Measurements from ENCODE around the gene TNFAIP2.
"Not testable (repeated sequence)": the region's sequence is repeated elsewhere in the genome, so short reads cannot be mapped to it uniquely, and the experiment has no call there.

The TNFAIP2 gene

DNA sequence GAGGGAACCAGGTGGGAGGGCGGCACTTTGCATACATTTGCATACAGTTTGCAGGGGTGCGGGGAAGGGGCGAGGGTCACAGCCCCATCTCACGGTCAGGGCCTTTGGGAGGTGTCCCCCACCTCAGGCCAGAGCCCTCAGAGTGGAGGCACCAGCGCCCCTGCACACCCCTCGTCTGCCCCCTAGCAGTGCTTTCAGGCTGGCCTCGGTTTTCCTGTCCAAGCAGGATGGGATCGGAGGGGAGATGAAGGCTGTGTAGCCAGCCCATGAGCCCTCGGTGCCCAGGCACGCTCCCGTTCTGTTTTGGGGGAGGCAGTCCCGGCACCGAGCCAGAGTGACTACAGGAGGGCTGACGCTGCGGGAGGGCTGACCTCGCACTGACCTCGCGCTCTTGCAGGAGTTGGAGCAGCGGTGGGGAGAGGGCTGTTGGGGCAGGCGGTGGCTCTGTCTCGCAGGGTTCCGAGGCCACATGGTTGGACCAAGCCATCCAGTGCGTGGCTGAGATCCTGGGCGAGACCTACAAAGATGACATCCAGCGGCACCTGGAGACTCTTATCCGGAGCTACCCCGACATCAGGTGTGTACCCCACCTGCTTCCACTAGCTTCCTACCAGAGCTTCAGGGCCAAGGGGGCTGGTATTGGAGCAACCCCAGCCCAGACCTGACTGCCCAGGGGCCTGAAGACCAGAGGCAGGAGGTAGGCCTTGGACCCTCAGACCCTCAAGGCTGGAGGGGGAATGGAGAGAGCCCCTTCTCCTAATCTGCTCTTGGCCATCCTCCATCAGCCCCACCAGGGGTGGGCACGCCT, 15.1 kb upstream of the TNFAIP2 start:
- no peak for DNase-seq

DNA sequence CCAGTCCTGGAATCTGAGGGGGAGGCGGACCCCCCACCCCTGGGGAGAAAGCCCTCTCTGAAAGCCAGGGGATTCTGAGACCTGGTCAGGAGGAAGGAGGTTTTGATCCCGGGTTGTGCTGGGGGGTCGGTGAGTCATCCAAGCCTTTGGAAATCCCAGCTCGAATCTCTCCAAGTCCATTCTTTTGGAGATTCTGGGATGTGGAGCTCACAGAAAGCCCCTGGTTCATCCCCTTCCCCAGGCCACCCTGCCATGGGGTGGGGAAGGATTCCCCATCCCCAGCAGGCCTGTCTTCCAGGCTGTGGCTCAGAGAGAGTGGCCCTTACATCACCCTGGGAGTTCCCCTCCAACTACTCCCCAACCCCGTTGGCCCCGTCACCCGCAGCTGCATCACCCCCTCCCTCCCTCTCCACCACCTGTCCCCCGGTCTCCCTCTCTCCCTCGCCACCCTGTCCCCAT, 14.5 kb upstream of the TNFAIP2 start:
- no peak for DNase-seq

DNA sequence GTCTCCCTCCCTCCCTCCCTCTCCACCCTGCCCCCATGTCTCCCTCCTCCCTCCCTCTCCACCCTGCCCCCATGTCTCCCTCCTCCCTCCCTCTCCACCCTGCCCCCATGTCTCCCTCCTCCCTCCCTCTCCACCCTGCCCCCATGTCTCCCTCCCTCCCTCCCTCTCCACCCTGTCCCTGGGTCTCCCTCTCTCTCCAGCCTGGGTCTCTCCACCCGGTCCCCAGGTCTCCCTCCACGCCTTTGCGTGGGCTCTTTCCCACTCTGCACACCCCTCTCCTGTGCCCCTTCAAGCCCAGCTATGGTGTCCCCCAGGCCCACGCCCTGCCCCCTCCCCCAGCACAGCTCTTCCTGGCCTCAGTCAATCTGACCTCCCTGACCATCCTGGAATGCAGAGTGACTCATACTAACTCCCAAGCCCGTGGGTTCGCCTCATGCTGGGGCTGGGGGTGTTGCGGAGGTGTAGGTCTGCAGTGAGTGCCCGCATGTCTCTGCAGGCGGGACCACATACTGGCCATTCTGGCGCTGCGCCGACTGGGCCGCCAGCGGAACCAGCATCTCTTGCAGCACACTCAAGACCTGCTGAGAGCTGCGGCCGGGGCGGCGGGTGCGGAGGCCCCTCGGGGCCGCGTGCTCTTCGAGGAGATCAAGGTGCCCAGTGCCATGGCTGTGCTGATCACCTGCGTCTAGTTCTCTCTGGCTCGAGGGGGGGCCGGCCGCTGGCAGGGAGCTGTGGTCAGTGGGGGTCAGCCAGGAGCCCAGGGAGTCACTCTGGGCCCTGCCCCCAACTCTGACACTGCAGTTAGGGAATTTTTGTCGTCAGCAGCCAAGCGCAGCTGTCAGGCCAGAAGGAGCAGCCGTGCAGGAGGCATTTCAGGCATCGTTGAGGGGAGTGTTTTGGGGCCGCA, 13.5 kb upstream of the TNFAIP2 start:
- DNase-seq: peak; percentile 81

DNA sequence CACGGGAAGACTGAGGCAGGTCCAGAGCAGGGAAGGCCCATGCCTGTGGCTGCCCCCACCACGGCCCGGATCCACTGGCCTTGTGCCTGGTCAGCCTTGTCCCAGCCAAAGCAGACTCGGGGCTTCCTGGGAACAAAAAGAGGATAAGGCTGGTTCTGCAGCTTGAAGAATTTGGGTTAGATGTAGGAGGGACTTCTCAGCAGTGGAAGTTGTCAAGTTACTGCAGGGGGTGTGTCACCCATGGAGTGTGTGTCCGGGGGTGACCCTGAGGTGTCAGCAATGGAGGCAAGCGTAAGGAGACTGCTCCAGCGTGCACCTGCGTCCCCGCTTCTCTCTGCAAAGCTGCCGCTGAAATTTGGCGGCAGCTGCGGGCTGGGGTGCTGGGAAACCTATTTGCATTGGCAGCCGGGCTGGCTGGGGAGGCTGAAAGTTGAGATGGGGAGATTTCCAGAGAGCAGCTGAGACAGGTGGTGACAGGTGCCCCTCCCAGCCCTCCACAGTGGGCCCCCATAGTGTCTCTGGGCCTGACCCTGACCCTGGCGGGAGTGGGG, 12.5 kb upstream of the TNFAIP2 start:
- DNase-seq: no peak

DNA sequence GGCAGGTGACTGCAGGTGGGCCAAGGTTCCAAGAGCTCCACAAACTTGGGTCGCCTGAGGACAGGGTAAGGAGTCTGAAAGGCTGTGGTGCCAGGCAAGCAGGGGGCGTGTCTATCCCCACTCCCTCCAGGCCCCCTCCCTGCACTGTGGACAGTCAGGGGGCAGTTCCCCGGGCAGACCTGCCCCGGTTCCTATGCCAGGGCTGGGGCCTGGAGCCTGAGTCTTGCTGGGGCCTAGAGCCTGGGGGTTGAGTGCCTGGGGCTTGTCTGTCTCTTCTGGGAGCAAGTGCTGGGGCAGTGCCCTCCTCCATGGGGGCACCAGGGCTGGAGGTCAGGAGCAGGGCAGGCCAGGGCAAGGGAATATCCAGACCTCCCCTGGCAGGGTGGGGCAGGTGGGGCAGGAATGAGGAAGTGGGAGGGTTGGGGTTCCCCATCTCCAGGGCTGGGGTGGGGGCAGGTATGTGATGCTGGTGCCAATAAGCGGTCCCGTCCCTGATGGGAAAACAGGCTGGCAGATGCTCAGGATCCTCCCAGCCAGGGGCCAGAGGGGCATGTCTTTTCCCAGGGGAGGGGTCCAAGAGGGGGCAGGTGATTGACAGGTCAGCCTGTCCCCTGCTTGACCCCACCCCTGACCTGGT, 11.9 kb upstream of the TNFAIP2 start:
- no peak for DNase-seq

DNA sequence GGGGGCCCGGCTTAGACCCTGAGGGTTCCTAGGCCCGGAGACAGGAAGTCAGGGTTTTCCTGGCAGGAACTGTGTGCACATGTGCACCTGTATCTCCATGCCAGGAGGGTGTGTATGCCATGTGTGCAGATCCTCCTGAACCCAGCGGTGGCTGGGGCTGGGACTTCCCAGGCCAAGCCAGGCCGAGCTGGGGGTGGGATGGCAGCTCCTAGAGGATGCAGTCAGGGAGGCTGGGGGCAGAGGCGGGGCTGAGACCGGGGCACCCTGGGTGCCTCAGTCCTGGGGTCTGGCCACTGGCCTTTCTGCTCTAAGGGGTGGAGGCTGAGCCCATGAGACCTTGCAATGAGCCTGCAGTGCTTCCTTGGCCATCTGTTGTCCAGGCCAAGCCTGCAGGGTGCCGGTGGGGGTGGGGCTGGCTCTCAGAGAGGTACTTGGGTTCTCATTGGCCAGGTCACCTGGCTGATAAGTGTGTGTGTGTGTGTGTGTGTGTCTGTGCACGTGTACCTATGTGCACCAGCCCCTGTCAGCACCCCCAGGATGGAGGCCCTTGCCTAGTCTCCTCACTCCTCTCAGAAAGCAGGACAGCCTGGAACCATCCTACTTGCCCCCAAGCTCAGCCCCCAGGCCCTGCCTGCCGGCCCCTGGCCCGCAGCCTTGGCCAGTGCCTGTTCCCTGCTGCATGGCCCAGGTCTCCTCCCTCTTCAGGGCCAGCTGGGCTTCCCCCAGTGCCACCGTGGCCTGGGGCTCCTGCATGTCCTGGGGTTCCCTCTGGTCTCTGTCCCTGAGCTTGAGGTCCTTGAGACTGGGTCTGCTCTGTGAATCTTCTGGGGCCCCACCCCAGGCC, 10.6 kb upstream of the TNFAIP2 start:
- DNase-seq: no peak

DNA sequence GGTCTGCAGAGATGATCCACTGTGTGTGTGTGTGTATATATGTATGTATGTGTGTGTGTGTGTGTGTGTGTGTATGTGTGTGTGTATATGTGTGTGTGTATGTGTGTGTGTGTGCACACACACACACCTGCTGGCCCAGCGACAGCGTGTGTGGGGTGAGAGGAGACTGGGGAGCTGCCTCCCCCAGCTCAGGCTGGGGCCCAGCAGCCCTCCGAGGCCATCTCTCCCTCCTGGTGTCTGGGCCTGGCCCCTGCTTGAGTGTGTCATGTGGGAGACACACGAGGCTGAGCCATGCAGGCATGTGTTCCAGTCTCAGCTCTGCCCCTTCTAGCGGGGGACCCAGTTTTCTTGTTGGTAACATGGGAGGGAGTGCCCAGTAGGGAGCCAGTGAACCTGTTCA, 10.0 kb upstream of the TNFAIP2 start:
- DNase-seq: no peak

DNA sequence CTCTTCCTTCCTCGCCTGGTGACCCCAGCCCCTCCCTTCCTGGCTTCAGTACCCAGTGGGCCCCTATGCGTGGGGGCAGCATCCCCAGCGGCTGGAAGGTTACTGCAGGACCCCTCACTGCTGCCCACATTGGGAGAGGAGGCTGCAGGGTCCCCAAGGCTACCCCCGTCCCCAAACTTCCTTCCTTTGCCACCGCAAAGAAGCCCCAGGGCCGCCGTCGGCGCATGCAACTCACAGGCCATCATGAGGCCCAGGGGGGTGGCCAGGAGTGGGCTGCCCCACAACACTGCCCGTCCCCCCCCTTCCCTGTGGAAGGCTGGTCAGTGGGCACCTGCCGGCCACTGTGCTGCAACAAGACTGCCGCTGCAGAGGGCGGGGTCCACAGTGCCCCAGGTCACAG, 9.5 kb upstream of the TNFAIP2 start:
- DNase-seq: no peak

DNA sequence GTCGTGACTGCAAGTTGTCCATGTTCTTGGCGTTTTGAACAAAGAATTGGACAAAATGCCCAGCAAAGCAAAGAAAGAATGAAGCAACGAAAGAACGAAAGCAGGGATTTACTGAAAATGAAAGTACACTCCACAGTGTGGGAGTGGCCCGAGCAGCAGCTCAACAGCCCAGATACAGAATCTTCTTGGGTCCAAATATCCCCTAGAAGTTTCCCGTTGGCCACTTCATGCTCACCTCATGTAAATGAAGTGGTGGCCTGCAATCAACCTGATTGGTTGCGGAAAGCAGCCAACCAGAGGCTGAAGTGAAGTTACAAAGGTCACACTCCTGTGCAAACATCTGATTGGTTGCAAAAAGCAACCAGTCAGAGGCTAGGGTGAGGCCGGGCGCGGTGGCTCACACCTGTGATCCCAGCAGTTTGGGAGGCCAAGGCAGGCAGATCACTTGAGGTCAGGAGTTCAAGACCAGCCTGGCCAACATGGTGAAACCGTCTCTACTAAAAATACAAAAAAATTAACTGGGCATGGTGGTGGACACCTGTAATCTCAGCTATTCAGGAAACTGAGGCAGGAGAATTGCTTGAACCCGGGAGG, 8.1 kb upstream of the TNFAIP2 start:
- DNase-seq: not testable (repeated sequence)

DNA sequence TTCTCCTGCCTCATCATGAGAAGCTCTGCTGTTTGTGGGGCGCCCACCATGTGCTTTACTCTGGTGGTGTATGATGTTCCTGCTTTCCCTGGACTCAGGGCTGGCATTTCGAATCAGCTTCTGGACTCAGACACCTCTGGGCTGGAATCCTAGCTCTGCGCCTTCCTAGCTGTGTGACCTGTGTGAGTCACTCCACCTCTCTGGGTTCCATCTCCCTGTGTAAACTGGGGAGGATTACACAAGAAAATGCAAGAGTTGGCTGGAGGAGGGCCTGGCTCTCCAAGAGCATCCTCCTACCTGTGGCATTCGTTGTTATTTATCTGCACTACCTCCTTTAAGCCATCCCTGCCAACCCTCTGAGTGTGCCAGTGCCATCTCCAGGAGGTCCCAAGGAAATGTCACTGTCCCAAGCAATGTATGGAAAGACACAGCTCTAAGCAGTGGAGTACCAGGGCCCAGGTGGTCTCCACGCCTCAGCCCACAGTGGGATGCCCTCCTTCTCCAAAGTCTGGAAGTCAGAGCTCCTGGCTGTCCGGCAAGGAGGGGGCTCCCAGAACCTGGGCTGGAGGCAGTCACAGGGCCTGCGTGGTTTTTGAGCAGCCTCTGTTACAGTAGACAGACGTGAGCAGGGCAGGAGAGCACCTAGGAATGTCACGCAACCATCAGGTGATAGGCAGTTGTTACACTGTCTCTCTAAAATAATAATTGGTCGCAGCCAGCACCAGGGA, 7.3 kb upstream of the TNFAIP2 start:
- DNase-seq: no peak

DNA sequence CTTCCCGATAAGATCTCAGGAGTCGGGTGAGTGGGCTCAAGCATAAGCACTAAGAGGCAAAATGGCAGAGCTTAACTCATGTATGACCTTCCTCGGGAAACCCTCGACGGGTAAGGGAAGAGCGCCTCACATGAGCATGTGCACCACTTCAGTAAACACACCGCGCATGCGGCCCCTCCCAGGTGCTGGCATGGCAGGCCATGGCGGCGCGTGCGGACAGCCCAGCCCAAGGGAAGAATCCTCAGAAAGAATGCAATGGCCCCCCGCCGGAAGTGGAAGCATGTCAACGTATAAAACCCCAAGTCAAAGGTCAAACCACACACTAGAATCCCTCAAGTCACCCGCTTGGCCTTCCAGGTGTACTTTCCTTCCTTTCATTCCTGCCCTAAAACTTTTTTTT, 6.6 kb upstream of the TNFAIP2 start:
- no peak for DNase-seq

DNA sequence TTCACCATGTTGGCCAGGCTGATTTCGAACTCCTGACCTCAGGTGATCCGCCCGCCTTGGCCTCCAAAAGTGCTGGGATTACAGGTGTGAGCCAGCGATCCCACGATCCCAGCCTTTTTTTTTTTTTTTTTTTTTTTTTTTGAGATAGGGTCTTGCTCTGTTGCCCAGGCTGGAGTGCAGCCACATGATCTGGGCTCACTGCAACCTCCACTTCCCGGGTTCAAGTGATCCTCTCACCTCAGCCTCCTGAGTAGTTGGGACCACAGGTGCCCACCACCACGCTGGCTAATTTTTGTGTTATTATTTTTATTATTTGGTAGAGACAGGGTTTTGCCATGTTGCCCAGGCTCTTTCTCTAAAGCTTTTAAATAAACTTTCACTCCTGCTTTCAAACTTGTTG, 5.8 kb upstream of the TNFAIP2 start:
- not testable (repeated sequence) for DNase-seq

DNA sequence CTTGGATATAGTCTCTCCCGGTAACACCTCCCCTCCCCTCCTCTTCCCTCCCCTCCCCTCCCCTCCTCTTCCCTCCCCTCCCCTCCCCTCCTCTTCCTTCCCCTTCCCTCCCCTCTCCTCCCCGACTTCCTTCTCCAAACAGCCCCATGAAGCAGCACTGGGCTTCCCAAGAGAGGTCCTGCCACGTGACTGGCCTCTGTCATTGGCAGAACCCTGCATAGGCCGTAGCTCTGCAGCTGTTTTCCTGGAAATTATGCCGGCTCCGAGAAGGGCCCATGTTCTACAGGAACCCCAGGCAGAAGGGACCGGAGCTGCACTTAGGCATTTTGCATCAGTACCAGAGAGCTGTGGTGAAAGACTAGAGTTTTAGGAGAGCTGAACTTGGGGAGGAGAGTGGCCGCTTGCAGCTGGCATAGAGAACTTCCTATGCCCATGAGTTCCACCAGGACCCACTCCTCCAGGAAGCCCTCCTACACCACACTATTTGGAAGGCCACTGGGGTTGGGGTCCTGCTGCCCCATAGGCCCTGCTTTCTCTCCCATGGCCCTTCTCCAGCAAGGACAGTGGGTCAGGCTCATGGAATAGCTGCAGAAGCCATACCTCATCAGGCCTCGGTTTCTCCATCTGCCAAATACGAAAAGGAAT, 5.1 kb upstream of the TNFAIP2 start:
- no peak for DNase-seq

DNA sequence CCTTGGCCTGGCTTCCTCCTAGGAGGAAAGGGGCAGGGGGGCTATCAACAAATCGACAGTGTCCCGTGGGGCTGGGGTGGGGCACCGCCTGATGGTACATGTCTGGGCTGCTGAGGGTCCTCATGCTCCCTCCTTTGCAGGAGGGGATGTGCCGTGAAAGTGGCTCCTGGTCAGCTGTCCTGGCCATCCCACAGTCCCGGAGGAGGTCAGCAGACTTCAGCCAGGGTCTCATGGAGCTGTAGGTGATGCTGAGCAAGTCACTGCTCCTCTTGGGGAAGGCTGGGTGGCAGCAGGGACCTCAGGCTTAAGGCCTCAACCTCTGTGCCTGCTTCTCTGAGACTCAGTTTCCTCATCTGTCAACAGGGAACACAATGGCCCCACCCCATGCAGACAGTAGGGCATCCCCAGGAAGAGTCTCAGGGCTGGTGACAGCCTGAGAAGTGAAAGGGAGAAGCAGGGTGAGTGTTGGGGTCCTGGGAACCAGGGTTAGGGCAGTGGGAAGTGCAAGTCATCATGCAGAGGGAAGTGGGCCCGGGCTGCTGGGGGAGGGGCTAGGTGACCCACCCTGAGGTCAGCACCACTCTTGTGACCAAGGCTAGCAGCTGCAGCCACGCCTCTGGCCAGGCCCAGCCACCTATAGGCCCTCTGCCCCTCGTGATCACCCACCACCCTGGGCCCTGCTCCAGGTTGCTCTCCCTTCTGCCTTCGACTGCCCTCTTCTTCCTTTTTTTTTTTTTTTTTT, 4.4 kb upstream of the TNFAIP2 start:
- no peak for DNase-seq

DNA sequence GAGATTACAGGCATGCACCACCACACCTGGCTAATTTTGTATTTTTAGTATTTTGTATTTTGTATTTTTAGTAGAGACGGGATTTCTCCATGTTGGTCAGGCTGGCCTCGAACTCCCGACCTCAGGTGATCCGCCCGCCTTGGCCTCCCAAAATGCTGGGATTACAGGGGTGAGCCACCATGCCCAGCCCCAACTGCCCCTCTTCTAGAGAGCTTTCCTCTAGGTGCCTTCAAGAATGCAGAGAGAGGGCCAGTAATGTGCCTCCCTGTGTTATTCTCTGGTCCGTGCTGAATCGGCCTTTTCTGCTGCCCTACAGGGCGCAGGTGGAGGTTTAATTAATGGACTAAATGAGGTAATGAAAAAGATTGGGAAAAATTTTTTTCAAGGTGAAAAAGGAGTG, 3.7 kb upstream of the TNFAIP2 start:
- DNase-seq: not testable (repeated sequence)

DNA sequence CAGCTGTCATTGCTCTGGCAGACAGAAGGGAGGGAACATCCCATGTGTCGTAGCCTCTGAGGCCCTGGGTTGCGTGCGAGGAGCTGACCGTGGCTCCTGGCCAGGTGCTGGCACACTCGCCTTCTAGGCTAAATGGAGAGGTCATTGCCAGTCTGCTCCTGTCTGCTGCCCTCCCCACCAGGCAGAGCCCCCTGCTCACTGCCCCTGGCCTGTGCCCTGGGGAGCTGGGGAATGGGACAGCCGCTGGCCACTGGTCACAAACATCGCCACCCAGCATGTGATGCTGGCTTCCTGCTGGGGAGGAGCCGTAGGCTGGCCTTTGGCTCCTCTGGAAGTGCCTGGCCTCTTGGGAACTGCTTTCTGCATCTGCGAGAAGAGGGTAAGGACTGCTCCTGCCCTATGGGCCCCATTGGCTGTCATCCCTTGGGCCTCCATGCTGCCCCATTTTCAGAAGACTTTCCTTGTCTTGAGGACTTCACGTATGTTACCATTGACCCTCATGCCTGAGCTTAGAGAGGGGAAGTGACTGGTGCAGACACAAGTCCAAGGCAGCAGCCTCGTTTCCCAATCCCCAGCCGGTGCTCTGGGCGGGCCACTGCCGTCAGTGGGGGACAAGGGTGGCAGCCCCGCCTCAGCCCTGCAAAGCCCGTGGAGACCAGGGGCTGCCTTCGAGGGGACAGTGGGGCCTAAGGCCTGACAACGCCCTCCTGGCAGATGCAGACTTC, 2.0 kb upstream of the TNFAIP2 start:
- no peak for DNase-seq

DNA sequence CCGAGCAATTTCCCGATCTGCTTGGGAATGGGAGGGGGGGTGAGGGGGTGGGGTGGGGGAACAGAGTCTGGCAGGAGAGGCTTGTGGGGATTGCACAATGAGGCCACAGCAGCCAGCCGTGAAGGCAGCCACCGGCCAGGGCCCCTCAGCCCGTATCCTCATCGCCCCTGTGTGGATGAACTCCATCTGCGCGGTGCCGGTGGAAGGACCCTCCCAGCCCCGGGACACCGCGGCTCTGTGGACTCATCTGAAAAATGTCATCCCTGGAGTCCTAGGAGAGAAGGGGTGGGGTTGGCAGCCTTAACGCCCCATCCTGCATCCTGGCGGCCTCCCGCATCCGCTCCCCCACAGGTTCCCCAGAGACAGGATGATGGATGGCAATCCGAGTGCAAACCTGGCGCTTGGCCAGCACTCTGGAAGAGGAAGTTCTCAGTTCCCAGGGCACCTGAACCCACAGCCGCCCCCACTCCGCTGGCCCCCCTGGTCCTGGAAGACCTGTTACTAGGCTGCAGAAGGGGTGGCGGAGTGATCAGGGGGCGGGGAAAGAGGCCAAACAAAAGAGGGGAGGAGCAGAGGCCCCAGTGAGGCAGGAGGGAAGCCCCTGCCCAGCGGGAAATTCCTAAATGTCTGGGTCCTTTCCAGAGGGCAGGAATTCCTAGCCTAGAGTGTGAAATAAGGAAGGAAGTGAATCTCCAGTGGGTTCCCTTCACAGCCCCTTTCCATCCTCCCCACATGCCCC, 1.2 kb upstream of the TNFAIP2 start:
- peak; percentile 76 for DNase-seq

DNA sequence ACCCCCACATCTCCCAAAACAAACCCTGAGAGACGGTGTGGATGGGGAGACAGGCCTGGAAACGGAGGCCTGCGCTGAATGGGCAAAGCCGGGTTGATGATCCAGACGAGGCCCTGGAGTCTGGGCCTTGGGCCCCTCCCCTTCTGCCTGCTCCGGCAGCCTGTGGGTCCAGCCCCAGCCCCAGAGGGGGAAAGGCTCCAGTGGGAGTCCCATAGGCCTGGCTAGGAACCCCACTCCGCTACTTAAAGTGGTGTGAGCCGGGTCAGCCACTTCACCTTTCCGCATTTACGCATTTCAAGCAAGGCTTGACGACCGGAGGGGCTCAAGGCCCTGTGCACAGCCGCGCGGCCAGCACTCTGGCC, 695 bp upstream of the TNFAIP2 start:
- no peak for DNase-seq

All from fibroblast of skin of back (primary cell).